RWPE2 (cell line): Measurements from ENCODE around the gene SMARCD3.
A peak's percentile ranks its signal among the peaks of the same experiment; 100 is the strongest.

Experiments used
- ATAC-seq: fragments of 200-7000 bp; cut with Tn5 transposase; 3 replicates; pipeline ENCODE4 v1.9.1; 2021; ENCODE audit warnings: low read depth
- DNase-seq: peaks from one replicate; pipeline ENCODE4 v3.0.0-alpha.2; 2020; ENCODE audit warnings: low spot score
- H3K27ac ChIP-seq: fragments of 450-650 bp; 2 replicates; pipeline ENCODE4 v1.5.1; 2017; ENCODE audit warnings: mild to moderate bottlenecking; ENCODE audit not compliant: poor library complexity, severe bottlenecking
- H3K27me3 ChIP-seq: fragments of 250-450 bp; sonication (Bioruptor Pico); 2 replicates; pipeline ENCODE4 v1.5.1; 2021; ENCODE audit warnings: mild to moderate bottlenecking, moderate library complexity; ENCODE audit not compliant: insufficient read depth, poor library complexity, severe bottlenecking
- H3K36me3 ChIP-seq: fragments of 250-450 bp; sonication (Bioruptor Pico); 2 replicates; pipeline ENCODE4 v1.5.1; 2020; ENCODE audit warnings: low read depth, mild to moderate bottlenecking, moderate library complexity
- H3K4me1 ChIP-seq: fragments of 250-450 bp; sonication (Bioruptor Pico); 2 replicates; pipeline ENCODE4 v1.5.1; 2021; ENCODE audit warnings: mild to moderate bottlenecking, moderate library complexity; ENCODE audit not compliant: insufficient read depth, poor library complexity, severe bottlenecking
- H3K4me3 ChIP-seq: fragments of 250-450 bp; sonication (Bioruptor Pico); 2 replicates; pipeline ENCODE4 v1.5.1; 2021; ENCODE audit warnings: mild to moderate bottlenecking, moderate library complexity; ENCODE audit not compliant: severe bottlenecking
- H3K9me3 ChIP-seq: fragments of 250-450 bp; sonication (Bioruptor Pico); 2 replicates; pipeline ENCODE4 v1.5.1; 2021; ENCODE audit warnings: mild to moderate bottlenecking, moderate library complexity; ENCODE audit not compliant: severe bottlenecking
- CTCF ChIP-seq: fragments of 450-650 bp; IDR thresholded peaks from one replicate; pipeline ENCODE4 v1.5.1; 2017; ENCODE audit warnings: mild to moderate bottlenecking, moderate library complexity; ENCODE audit not compliant: poor library complexity, severe bottlenecking

The SMARCD3 gene

GRCh38 chr7:151226560-151226874 lies 22.0 kb downstream of the SMARCD3 start:
- H3K27me3 ChIP-seq: no peaks in the 10 kb centered on the region
- DNase-seq (no peak), ATAC-seq (peak; percentile 9; the same call in 2 of the 3 replicates)
- H3K36me3 ChIP-seq: peaks cover 45% of the 10 kb centered on the region
- H3K9me3 ChIP-seq: no peaks in the 10 kb centered on the region
- TF ChIP-seq CTCF: no peak
- H3K4me3 ChIP-seq: peak overlapping the region; percentile 62
- peaks cover 7% of the 10 kb centered on the region for H3K4me1 ChIP-seq
- no peak overlapping the region for H3K27ac ChIP-seq

- no peak for DNase-seq
- no peak for ATAC-seq
- peaks cover 50% of the 10 kb centered on the region for H3K36me3 ChIP-seq
- no peak for TF ChIP-seq CTCF
- H3K4me3 ChIP-seq: peak overlapping the region; percentile 62
- no peaks in the 10 kb centered on the region for H3K9me3 ChIP-seq
- H3K4me1 ChIP-seq: peaks cover 7% of the 10 kb centered on the region
- H3K27ac ChIP-seq: no peak overlapping the region
- no peaks in the 10 kb centered on the region for H3K27me3 ChIP-seq
Observed at GRCh38 chr7:151225948-151226510, 22.5 kb downstream of the SMARCD3 start.

DNA sequence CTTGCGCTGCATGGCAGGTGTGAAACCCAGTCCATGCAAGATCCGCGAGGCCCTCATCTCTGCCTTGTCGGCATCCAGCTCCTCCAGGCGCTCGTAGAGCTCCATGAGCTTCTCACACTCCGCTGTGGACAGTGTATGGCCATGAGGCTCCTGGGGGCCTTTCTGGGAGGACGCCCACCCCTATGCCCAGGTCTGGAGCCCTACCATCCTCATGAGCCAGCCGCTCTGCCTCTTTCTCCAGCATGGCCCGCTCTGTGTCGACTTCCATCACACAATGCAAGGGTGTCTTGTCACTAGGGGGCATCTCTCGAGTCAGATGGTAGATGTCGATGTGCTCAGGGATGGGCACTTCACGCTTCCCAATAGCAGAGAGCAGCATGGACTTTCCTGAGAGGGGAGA lies 24.8 kb downstream of the SMARCD3 start:
- H3K27ac ChIP-seq: no peak overlapping the region
- DNase-seq (no peak), ATAC-seq (no peak)
- H3K4me1 ChIP-seq: peaks cover 7% of the 10 kb centered on the region
- H3K36me3 ChIP-seq: peaks cover 71% of the 10 kb centered on the region
- H3K9me3 ChIP-seq: no peaks in the 10 kb centered on the region
- no peaks in the 10 kb centered on the region for H3K27me3 ChIP-seq
- no peak overlapping the region for H3K4me3 ChIP-seq
- no peak for TF ChIP-seq CTCF

DNA sequence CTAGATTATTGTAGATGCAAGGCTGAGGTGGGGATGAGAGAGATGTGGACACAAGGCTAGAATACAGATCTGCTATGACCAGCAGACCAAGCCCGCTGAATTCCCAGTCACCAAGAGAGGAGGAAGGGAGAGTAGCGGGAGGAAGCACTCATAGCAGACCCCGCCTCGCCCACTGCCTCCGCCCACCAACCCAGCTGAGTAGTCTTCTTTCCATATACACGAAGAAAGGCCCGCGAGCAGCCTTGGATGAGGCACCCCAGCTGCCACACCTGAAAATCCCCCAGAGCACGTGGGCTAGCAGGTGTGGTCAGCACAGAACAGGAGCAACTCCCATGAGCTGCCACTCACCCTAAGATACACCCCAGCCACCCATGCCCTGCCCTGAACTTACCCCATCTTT lies 30.3 kb downstream of the SMARCD3 start:
- Histone ChIP-seq H3K4me3 (no peak overlapping the region), H3K4me1 (no peaks in the 10 kb centered on the region), H3K27ac (no peak overlapping the region), H3K9me3 (no peaks in the 10 kb centered on the region), H3K27me3 (no peaks in the 10 kb centered on the region), H3K36me3 (peaks cover 96% of the 10 kb centered on the region)
- DNase-seq: no peak
- no peak for TF ChIP-seq CTCF
- ATAC-seq: no peak

DNA sequence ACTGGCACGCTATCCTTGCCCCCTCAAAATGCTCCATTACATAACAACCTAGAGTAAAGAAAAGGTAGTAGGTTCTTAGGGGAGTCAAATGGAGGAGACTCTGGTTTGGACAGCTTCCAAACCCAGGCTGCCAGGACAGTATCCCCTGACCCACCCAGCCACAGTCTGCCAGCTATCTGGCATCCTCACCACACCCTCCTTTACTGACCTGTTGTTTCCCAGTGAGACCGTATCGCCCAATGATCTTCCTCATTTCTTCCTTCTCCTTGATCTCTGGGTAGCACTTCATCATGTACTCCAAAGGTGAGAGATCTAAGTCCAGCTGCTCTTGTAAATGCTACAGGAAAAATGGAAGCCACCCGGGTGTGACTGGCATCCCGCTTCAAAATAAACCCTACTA lies 33.1 kb downstream of the SMARCD3 start:
- no peak overlapping the region for H3K27ac ChIP-seq
- DNase-seq (no peak), ATAC-seq (no peak)
- H3K4me1 ChIP-seq: no peaks in the 10 kb centered on the region
- no peaks in the 10 kb centered on the region for H3K27me3 ChIP-seq
- no peak for TF ChIP-seq CTCF
- H3K9me3 ChIP-seq: no peaks in the 10 kb centered on the region
- H3K36me3 ChIP-seq: peaks cover 68% of the 10 kb centered on the region
- H3K4me3 ChIP-seq: no peak overlapping the region
